ENCODE measurements around the gene ASAP2.

Gene ASAP2

DNA sequence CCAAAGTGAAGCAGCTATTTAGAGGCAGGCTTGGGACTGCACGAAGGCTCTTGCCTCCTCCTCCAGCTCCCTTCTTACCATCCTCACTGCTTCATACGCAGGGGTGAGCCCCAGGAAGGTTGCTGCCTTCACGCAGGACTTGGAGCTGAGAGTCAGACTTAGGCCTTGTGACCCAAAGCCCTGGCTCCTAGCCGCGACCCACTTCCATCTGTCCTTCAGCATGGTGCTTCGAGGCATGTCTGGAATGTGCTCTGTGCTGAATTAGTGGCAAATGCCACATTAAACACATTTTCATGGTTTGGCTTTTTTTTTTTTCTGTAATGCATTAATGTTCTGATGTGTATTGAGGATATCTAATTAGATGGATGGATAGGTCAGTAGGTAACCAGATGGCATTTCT is 179.2 kb downstream of the ASAP2 start:
- H3K4me3 ChIP-seq (ENCODE audit: low read length) = no peak overlapping the region
- no peak for TF ChIP-seq CTCF (IDR thresholded peaks at IDR 0.05; ENCODE audit: insufficient read depth, low read depth, low read length, missing control alignments)
- DNase-seq (ENCODE audit: low read depth) = no peak

DNA sequence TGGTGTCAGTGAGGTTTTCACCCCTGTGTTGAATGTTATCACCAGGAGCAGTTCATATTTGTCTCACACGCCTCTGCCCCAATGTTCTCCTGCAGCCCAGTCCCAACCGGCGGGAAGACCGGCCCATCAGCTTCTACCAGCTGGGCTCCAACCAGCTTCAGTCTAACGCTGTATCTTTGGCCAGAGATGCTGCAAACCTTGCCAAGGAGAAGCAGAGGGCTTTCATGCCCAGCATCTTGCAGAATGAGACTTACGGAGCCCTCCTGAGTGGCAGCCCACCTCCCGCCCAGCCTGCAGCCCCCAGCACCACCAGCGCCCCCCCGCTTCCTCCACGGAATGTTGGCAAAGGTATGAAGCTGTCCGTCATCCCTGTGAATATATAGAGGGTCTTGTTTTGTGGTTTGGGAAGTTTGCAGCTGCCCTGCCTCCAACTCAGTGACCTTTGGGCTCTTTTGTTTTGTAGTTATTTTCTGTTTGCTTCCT is 181.6 kb downstream of the ASAP2 start:
- no peak for TF ChIP-seq CTCF (IDR thresholded peaks at IDR 0.05; ENCODE audit: insufficient read depth, low read depth, low read length, missing control alignments)
- no peak overlapping the region for H3K4me3 ChIP-seq (ENCODE audit: low read length)
- no peak for DNase-seq (ENCODE audit: low read depth)

GRCh38 chr2:9388950-9389911 is 182.6 kb downstream of the ASAP2 start:
- no peak for TF ChIP-seq CTCF (IDR thresholded peaks at IDR 0.05; ENCODE audit: insufficient read depth, low read depth, low read length, missing control alignments)
- DNase-seq (ENCODE audit: low read depth) = no peak

DNA sequence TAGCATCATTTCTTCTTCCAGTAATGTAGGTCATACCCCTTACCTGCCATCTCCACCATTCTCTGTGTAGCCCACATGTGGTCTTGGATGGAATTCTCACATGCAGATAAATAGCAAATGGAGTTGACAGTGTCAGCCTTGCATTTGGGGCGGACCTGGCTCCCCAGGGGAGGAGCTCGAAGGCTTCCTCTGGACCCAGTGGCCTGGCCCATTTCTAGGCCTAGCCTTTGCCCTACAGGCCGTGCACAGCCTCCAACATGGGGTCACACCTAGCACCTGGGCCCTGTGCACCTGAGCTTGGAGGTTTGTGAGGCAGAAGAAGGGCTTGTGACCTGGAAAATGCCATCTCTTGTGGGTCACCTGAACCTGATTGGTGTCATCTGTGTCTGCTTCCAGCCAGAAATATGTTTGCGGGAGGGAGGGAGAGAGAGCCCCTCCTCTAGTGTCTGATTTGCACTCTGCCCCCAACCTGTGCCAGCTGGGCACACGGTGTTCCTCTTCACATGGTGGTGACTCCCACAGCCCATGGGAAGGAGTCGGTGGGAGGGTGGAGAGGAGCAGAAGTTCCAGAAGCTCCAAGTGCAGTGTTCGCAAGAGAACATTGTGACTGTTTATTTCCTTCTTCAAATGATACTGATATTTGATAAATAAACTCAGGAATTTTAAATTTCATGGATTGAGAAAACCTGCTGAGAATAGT is 183.7 kb downstream of the ASAP2 start:
- no peak for DNase-seq (ENCODE audit: low read depth)
- no peak for TF ChIP-seq CTCF (IDR thresholded peaks at IDR 0.05; ENCODE audit: insufficient read depth, low read depth, low read length, missing control alignments)

More at GRCh38 chr2:9388950-9389911, 182.6 kb downstream of the ASAP2 start:
- H3K4me3 ChIP-seq (ENCODE audit: low read length) = no peak overlapping the region

GRCh38 chr2:9390991-9391390 is 184.4 kb downstream of the ASAP2 start:
- no peak for DNase-seq (ENCODE audit: low read depth)
- TF ChIP-seq CTCF (IDR thresholded peaks at IDR 0.05; ENCODE audit: insufficient read depth, low read depth, low read length, missing control alignments) = no peak
- H3K4me3 ChIP-seq (ENCODE audit: low read length) = no peak overlapping the region

More for the DNA sequence above, 183.7 kb downstream of the ASAP2 start:
- H3K4me3 ChIP-seq (ENCODE audit: low read length) = no peak overlapping the region

GRCh38 chr2:9391961-9392720 is 185.5 kb downstream of the ASAP2 start:
- no peak for TF ChIP-seq CTCF (IDR thresholded peaks at IDR 0.05; ENCODE audit: insufficient read depth, low read depth, low read length, missing control alignments)
- no peak for DNase-seq (ENCODE audit: low read depth)
- no peak overlapping the region for H3K4me3 ChIP-seq (ENCODE audit: low read length)

All from epithelial cell of esophagus (primary cell).